ENCODE measurements around the gene FBLN5. TPM values are rescaled to one million over a fixed set of nuclear protein-coding genes. Genes with fewer than 3 reads are reported as not detected.
"Not testable (repeated sequence)": the region's sequence is repeated elsewhere in the genome, so short reads cannot be mapped to it uniquely, and the experiment has no call there.

Gene FBLN5
- total RNA-seq, 1 donor from 2014 or later = 24.5 TPM

GRCh38 chr14:91901449-91902226, 45.9 kb downstream of the FBLN5 start:
- Histone ChIP-seq H3K4me1 (ENCODE audit: control insufficient read depth in 3 of 3, insufficient read depth in 3 of 3, low read length in 3 of 3) (peaks cover 11 to 24% (median 18%) of the 10 kb centered on the region in 3 donors), H3K27ac (ENCODE audit: low read depth, low read length) (no peak overlapping the region)

GRCh38 chr14:91899806-91900205, 47.7 kb downstream of the FBLN5 start:
- Histone ChIP-seq H3K4me1 (ENCODE audit: control insufficient read depth in 3 of 3, insufficient read depth in 3 of 3, low read length in 3 of 3) (peaks cover 11 to 22% (median 18%) of the 10 kb centered on the region in 3 donors), H3K27ac (ENCODE audit: low read depth, low read length) (no peak overlapping the region)

More at GRCh38 chr14:91901449-91902226, 45.9 kb downstream of the FBLN5 start:
- no peak overlapping the region for H3K9ac ChIP-seq (ENCODE audit: low read depth in 1 of 3, low read length in 3 of 3)
- no peaks in the 10 kb centered on the region for H3K9me3 ChIP-seq (ENCODE audit: control insufficient read depth in 3 of 3, low read length in 3 of 3)
- no peaks in the 10 kb centered on the region for H3K36me3 ChIP-seq (ENCODE audit: control insufficient read depth in 3 of 3, insufficient read depth in 3 of 3, low read length in 3 of 3)
- peaks cover 5 to 18% (median 17%) of the 10 kb centered on the region in 3 donors for H3K27me3 ChIP-seq (ENCODE audit: control insufficient read depth in 3 of 3, insufficient read depth in 3 of 3, low read length in 3 of 3)
- H3K4me3 ChIP-seq (ENCODE audit: low read length in 3 of 3) = no peak overlapping the region

GRCh38 chr14:91899213-91899612, 48.3 kb downstream of the FBLN5 start:
- no peaks in the 10 kb centered on the region for H3K9me3 ChIP-seq (ENCODE audit: control insufficient read depth in 3 of 3, low read length in 3 of 3)
- no peak overlapping the region for H3K27ac ChIP-seq (ENCODE audit: low read depth, low read length)
- H3K4me3 ChIP-seq (ENCODE audit: low read length in 3 of 3) = no peak overlapping the region
- H3K27me3 ChIP-seq (ENCODE audit: control insufficient read depth in 3 of 3, insufficient read depth in 3 of 3, low read length in 3 of 3) = peaks cover 9 to 28% (median 24%) of the 10 kb centered on the region in 3 donors
- H3K9ac ChIP-seq (ENCODE audit: low read depth in 1 of 3, low read length in 3 of 3) = no peak overlapping the region
- peaks cover 11 to 22% (median 18%) of the 10 kb centered on the region in 3 donors for H3K4me1 ChIP-seq (ENCODE audit: control insufficient read depth in 3 of 3, insufficient read depth in 3 of 3, low read length in 3 of 3)
- no peaks in the 10 kb centered on the region for H3K36me3 ChIP-seq (ENCODE audit: control insufficient read depth in 3 of 3, insufficient read depth in 3 of 3, low read length in 3 of 3)

More at GRCh38 chr14:91899806-91900205, 47.7 kb downstream of the FBLN5 start:
- Histone ChIP-seq H3K27me3 (ENCODE audit: control insufficient read depth in 3 of 3, insufficient read depth in 3 of 3, low read length in 3 of 3) (peaks cover 9 to 27% (median 23%) of the 10 kb centered on the region in 3 donors), H3K9ac (ENCODE audit: low read depth in 1 of 3, low read length in 3 of 3) (no peak overlapping the region), H3K9me3 (ENCODE audit: control insufficient read depth in 3 of 3, low read length in 3 of 3) (no peaks in the 10 kb centered on the region), H3K36me3 (ENCODE audit: control insufficient read depth in 3 of 3, insufficient read depth in 3 of 3, low read length in 3 of 3) (no peaks in the 10 kb centered on the region), H3K4me3 (ENCODE audit: low read length in 3 of 3) (no peak overlapping the region)

GRCh38 chr14:91898372-91898771, 49.1 kb downstream of the FBLN5 start:
- Histone ChIP-seq H3K27me3 (ENCODE audit: control insufficient read depth in 3 of 3, insufficient read depth in 3 of 3, low read length in 3 of 3) (peaks cover 9 to 28% (median 24%) of the 10 kb centered on the region in 3 donors), H3K4me1 (ENCODE audit: control insufficient read depth in 3 of 3, insufficient read depth in 3 of 3, low read length in 3 of 3) (peaks cover 11 to 20% (median 18%) of the 10 kb centered on the region in 3 donors), H3K36me3 (ENCODE audit: control insufficient read depth in 3 of 3, insufficient read depth in 3 of 3, low read length in 3 of 3) (no peaks in the 10 kb centered on the region), H3K27ac (ENCODE audit: low read depth, low read length) (no peak overlapping the region), H3K9me3 (ENCODE audit: control insufficient read depth in 3 of 3, low read length in 3 of 3) (no peaks in the 10 kb centered on the region), H3K9ac (ENCODE audit: low read depth in 1 of 3, low read length in 3 of 3) (no peak overlapping the region), H3K4me3 (ENCODE audit: low read length in 3 of 3) (no peak overlapping the region)

GRCh38 chr14:91897716-91898115, 49.8 kb downstream of the FBLN5 start:
- not testable (repeated sequence) for H3K9ac ChIP-seq (ENCODE audit: low read depth in 1 of 3, low read length in 3 of 3); H3K36me3 ChIP-seq (ENCODE audit: control insufficient read depth in 3 of 3, insufficient read depth in 3 of 3, low read length in 3 of 3); H3K4me3 ChIP-seq (ENCODE audit: low read length in 3 of 3); H3K27ac ChIP-seq (ENCODE audit: low read depth, low read length); H3K9me3 ChIP-seq (ENCODE audit: control insufficient read depth in 3 of 3, low read length in 3 of 3)
- Histone ChIP-seq H3K4me1 (ENCODE audit: control insufficient read depth in 3 of 3, insufficient read depth in 3 of 3, low read length in 3 of 3) (peaks cover 11 to 19% (median 18%) of the 10 kb centered on the region in 3 donors), H3K27me3 (ENCODE audit: control insufficient read depth in 3 of 3, insufficient read depth in 3 of 3, low read length in 3 of 3) (peaks cover 9 to 28% (median 20%) of the 10 kb centered on the region in 3 donors)

- Histone ChIP-seq H3K27ac (ENCODE audit: low read depth, low read length) (no peak overlapping the region), H3K27me3 (ENCODE audit: control insufficient read depth in 3 of 3, insufficient read depth in 3 of 3, low read length in 3 of 3) (peaks cover 9 to 33% (median 17%) of the 10 kb centered on the region in 3 donors), H3K9ac (ENCODE audit: low read depth in 1 of 3, low read length in 3 of 3) (no peak overlapping the region), H3K36me3 (ENCODE audit: control insufficient read depth in 3 of 3, insufficient read depth in 3 of 3, low read length in 3 of 3) (no peaks in the 10 kb centered on the region), H3K4me1 (ENCODE audit: control insufficient read depth in 3 of 3, insufficient read depth in 3 of 3, low read length in 3 of 3) (peaks cover 11 to 21% (median 19%) of the 10 kb centered on the region in 3 donors), H3K9me3 (ENCODE audit: control insufficient read depth in 3 of 3, low read length in 3 of 3) (no peaks in the 10 kb centered on the region), H3K4me3 (ENCODE audit: low read length in 3 of 3) (no peak overlapping the region)
Measured at GRCh38 chr14:91897106-91897701, 50.3 kb downstream of the FBLN5 start.

- Histone ChIP-seq H3K4me3 (ENCODE audit: low read length in 3 of 3) (no peak overlapping the region), H3K9me3 (ENCODE audit: control insufficient read depth in 3 of 3, low read length in 3 of 3) (no peaks in the 10 kb centered on the region), H3K9ac (ENCODE audit: low read depth in 1 of 3, low read length in 3 of 3) (no peak overlapping the region), H3K4me1 (ENCODE audit: control insufficient read depth in 3 of 3, insufficient read depth in 3 of 3, low read length in 3 of 3) (peaks cover 7 to 25% (median 23%) of the 10 kb centered on the region in 3 donors), H3K36me3 (ENCODE audit: control insufficient read depth in 3 of 3, insufficient read depth in 3 of 3, low read length in 3 of 3) (no peaks in the 10 kb centered on the region), H3K27me3 (ENCODE audit: control insufficient read depth in 3 of 3, insufficient read depth in 3 of 3, low read length in 3 of 3) (peaks cover 9 to 34% (median 17%) of the 10 kb centered on the region in 3 donors), H3K27ac (ENCODE audit: low read depth, low read length) (no peak overlapping the region)
Measured at GRCh38 chr14:91896419-91896818, 51.1 kb downstream of the FBLN5 start.

- H3K4me1 ChIP-seq (ENCODE audit: control insufficient read depth in 3 of 3, insufficient read depth in 3 of 3, low read length in 3 of 3) = peaks cover 26 to 34% (median 27%) of the 10 kb centered on the region in 3 donors
Measured at GRCh38 chr14:91893669-91894068, 53.8 kb downstream of the FBLN5 start.

GRCh38 chr14:91893007-91893406, 54.5 kb downstream of the FBLN5 start:
- no peak overlapping the region for H3K9ac ChIP-seq (ENCODE audit: low read depth in 1 of 3, low read length in 3 of 3)
- H3K27ac ChIP-seq (ENCODE audit: low read depth, low read length) = no peak overlapping the region
- H3K4me3 ChIP-seq (ENCODE audit: low read length in 3 of 3) = no peak overlapping the region
- no peaks in the 10 kb centered on the region for H3K9me3 ChIP-seq (ENCODE audit: control insufficient read depth in 3 of 3, low read length in 3 of 3)
- peaks cover 26 to 34% (median 27%) of the 10 kb centered on the region in 3 donors for H3K4me1 ChIP-seq (ENCODE audit: control insufficient read depth in 3 of 3, insufficient read depth in 3 of 3, low read length in 3 of 3)
- H3K27me3 ChIP-seq (ENCODE audit: control insufficient read depth in 3 of 3, insufficient read depth in 3 of 3, low read length in 3 of 3) = peaks cover 9 to 27% (median 10%) of the 10 kb centered on the region in 3 donors
- H3K36me3 ChIP-seq (ENCODE audit: control insufficient read depth in 3 of 3, insufficient read depth in 3 of 3, low read length in 3 of 3) = no peaks in the 10 kb centered on the region

More at GRCh38 chr14:91893669-91894068, 53.8 kb downstream of the FBLN5 start:
- no peaks in the 10 kb centered on the region for H3K36me3 ChIP-seq (ENCODE audit: control insufficient read depth in 3 of 3, insufficient read depth in 3 of 3, low read length in 3 of 3)
- no peak overlapping the region for H3K4me3 ChIP-seq (ENCODE audit: low read length in 3 of 3)
- no peak overlapping the region for H3K27ac ChIP-seq (ENCODE audit: low read depth, low read length)
- H3K9me3 ChIP-seq (ENCODE audit: control insufficient read depth in 3 of 3, low read length in 3 of 3) = no peaks in the 10 kb centered on the region
- no peak overlapping the region for H3K9ac ChIP-seq (ENCODE audit: low read depth in 1 of 3, low read length in 3 of 3)
- peaks cover 9 to 27% (median 10%) of the 10 kb centered on the region in 3 donors for H3K27me3 ChIP-seq (ENCODE audit: control insufficient read depth in 3 of 3, insufficient read depth in 3 of 3, low read length in 3 of 3)

- no peaks in the 10 kb centered on the region for H3K9me3 ChIP-seq (ENCODE audit: control insufficient read depth in 3 of 3, low read length in 3 of 3)
- H3K9ac ChIP-seq (ENCODE audit: low read depth in 1 of 3, low read length in 3 of 3) = no peak overlapping the region
- H3K4me1 ChIP-seq (ENCODE audit: control insufficient read depth in 3 of 3, insufficient read depth in 3 of 3, low read length in 3 of 3) = peaks cover 21 to 27% (median 23%) of the 10 kb centered on the region in 3 donors
- H3K27me3 ChIP-seq (ENCODE audit: control insufficient read depth in 3 of 3, insufficient read depth in 3 of 3, low read length in 3 of 3) = peaks cover 6 to 25% (median 10%) of the 10 kb centered on the region in 3 donors
- no peak overlapping the region for H3K27ac ChIP-seq (ENCODE audit: low read depth, low read length)
- no peaks in the 10 kb centered on the region for H3K36me3 ChIP-seq (ENCODE audit: control insufficient read depth in 3 of 3, insufficient read depth in 3 of 3, low read length in 3 of 3)
- no peak overlapping the region for H3K4me3 ChIP-seq (ENCODE audit: low read length in 3 of 3)
Measured at GRCh38 chr14:91891721-91892220, 55.7 kb downstream of the FBLN5 start.
